A673 (cell line): ENCODE results near the gene ZMIZ2. TPM values are rescaled to one million over a fixed set of nuclear protein-coding genes. Genes with fewer than 3 reads are reported as not detected.

Experiments
- BruUV-seq: library from RNA; stranded (reverse); fragments of 400-500 nt; replicated peaks from 2 replicates; lab custom pipeline; 2021; lab: Mats Ljungman, UMichigan
- CTCF ChIA-PET: fragments of 300-600 bp; sonication (Branson Sonifier 250); formaldehyde crosslinking; loops from one replicate; lab custom pipeline; 2022; ENCODE audit warnings: antibody characterized with exemption; lab: Charles Lee
- POLR2A ChIA-PET: fragments of 300-600 bp; sonication (Branson Sonifier 250); formaldehyde crosslinking; loops from one replicate; lab custom pipeline; 2022; ENCODE audit warnings: antibody characterized with exemption; ENCODE audit not compliant: low non-redundant PET; lab: Charles Lee
- DNase-seq: peaks from one replicate; pipeline ENCODE4 v3.0.0-alpha.2; 2015; ENCODE audit warnings: low spot score
- H3K27ac ChIP-seq: fragments of 200-600 bp; sonication (generic); 2 replicates; pipeline ENCODE4 v1.5.1; 2016; ENCODE audit warnings: mixed run types, low read depth, mild to moderate bottlenecking, mixed read lengths, antibody characterized with exemption, low read length; ENCODE audit not compliant: poor library complexity, severe bottlenecking
- H3K27me3 ChIP-seq: fragments of 200-600 bp; sonication (generic); replicated peaks from 2 replicates; pipeline ENCODE4 v1.6.1; 2017; ENCODE audit warnings: mixed run types, low read depth, mild to moderate bottlenecking, mixed read lengths, antibody characterized with exemption, low read length; ENCODE audit not compliant: insufficient read depth, poor library complexity
- H3K36me3 ChIP-seq: fragments of 200-600 bp; sonication (generic); 2 replicates; pipeline ENCODE4 v1.6.1; 2016; ENCODE audit warnings: mixed run types, mild to moderate bottlenecking, mixed read lengths, antibody characterized with exemption, low read length; ENCODE audit not compliant: insufficient read depth, poor library complexity, severe bottlenecking
- H3K4me1 ChIP-seq: fragments of 200-600 bp; sonication (generic); 2 replicates; pipeline ENCODE4 v1.6.1; 2017; ENCODE audit warnings: mixed run types, mild to moderate bottlenecking, mixed read lengths, antibody characterized with exemption, low read length; ENCODE audit not compliant: insufficient read depth, poor library complexity, severe bottlenecking
- H3K4me3 ChIP-seq: fragments of 200-600 bp; sonication (generic); 2 replicates; pipeline ENCODE4 v1.5.1; 2016; ENCODE audit warnings: low read depth, mixed run types, mild to moderate bottlenecking, mixed read lengths, low read length; ENCODE audit not compliant: poor library complexity, severe bottlenecking
- H3K9me3 ChIP-seq: fragments of 200-600 bp; sonication (generic); 2 replicates; pipeline ENCODE4 v1.6.1; 2016; ENCODE audit warnings: mixed run types, low read depth, mild to moderate bottlenecking, mixed read lengths, antibody characterized with exemption, low read length; ENCODE audit not compliant: poor library complexity, severe bottlenecking
- CTCF ChIP-seq: fragments of 300-800, 200-600 bp; sonication (generic); conservative IDR thresholded peaks from 2 replicates; pipeline ENCODE4 v1.5.1; 2017; ENCODE audit warnings: low read depth, mild to moderate bottlenecking, antibody characterized with exemption, low read length, moderate library complexity, mixed read lengths
- EZH2 ChIP-seq: fragments of 200-600 bp; sonication (generic); IDR thresholded peaks from 2 replicates; pipeline ENCODE4 v1.6.1; 2017; ENCODE audit warnings: borderline replicate concordance, low read depth, mild to moderate bottlenecking, mixed read lengths, antibody characterized with exemption, low read length; ENCODE audit not compliant: poor library complexity, severe bottlenecking
- intact Hi-C: fragments of 100-400 bp; cut with micrococcal nuclease; formaldehyde crosslinking; loops from one replicate; pipeline ENCODE4 v1.10.0; 2022; ENCODE audit not compliant: unreplicated experiment
- total RNA-seq: library from RNA; stranded (reverse); gene quantifications from 2 replicates; pipeline ENCODE4 v1.2.3, GENCODE V29; 2021

ZMIZ2 gene
- total RNA-seq, 1 experiment from 2014 or later = 114 TPM

DNA sequence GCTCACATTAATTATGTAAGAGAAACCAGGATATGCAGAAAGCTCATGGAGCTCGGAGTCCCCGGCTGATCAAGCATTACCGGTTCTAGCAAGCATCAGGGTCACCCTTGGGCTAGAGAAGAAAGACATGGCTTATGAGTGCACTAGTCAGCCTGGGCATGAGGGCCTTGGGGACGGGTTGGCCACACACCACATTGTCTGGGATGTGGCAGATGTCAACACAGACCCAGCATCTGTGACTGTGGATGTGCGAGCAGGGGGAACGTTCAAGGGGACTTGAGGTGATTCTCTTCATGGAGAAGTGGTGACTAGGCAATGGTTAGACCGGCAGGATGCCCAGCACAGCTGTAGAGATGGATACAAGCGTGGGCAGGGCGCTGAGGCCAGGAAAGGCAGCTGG, 13.7 kb downstream of the ZMIZ2 start:
- H3K4me3 ChIP-seq = no peak overlapping the region
- H3K36me3 ChIP-seq = peaks cover 71% of the 10 kb centered on the region

GRCh38 chr7:44762726-44763522, 14.3 kb downstream of the ZMIZ2 start:
- H3K27me3 ChIP-seq = no peaks in the 10 kb centered on the region
- no peak overlapping the region for H3K27ac ChIP-seq
- no peaks in the 10 kb centered on the region for H3K9me3 ChIP-seq
- POLR2A ChIA-PET = no interaction called here
- no peaks in the 10 kb centered on the region for H3K4me1 ChIP-seq
- H3K4me3 ChIP-seq = no peak overlapping the region
- no TSS peak for BruUV-seq
- no peak for DNase-seq
- TF ChIP-seq EZH2 (no peak), CTCF (no peak)
- intact Hi-C loops = no loop called here
- H3K36me3 ChIP-seq = peaks cover 75% of the 10 kb centered on the region
- CTCF ChIA-PET = no interaction called here

More for the DNA sequence above, 13.7 kb downstream of the ZMIZ2 start:
- Histone ChIP-seq H3K27me3 (no peaks in the 10 kb centered on the region), H3K4me1 (no peaks in the 10 kb centered on the region), H3K27ac (no peak overlapping the region), H3K9me3 (no peaks in the 10 kb centered on the region)
- no peak for TF ChIP-seq EZH2
- no peak for TF ChIP-seq CTCF
- intact Hi-C loops = no loop called here
- POLR2A ChIA-PET = interaction anchor here (0.6 kb wide), 1 partner anchor 281 kb away, joined by 5 read pairs; no protein-coding TSS in a partner anchor
- no peak for DNase-seq
- CTCF ChIA-PET = no interaction called here
- no TSS peak for BruUV-seq

- DNase-seq = no peak
- Histone ChIP-seq H3K4me3 (no peak overlapping the region), H3K27me3 (no peaks in the 10 kb centered on the region), H3K27ac (no peak overlapping the region), H3K4me1 (no peaks in the 10 kb centered on the region), H3K9me3 (no peaks in the 10 kb centered on the region), H3K36me3 (peaks cover 71% of the 10 kb centered on the region)
- POLR2A ChIA-PET = no interaction called here
- CTCF ChIA-PET = no interaction called here
- no TSS peak for BruUV-seq
- intact Hi-C loops = no loop called here
- TF ChIP-seq CTCF (no peak), EZH2 (no peak)
Observed at GRCh38 chr7:44764081-44764480, 15.4 kb downstream of the ZMIZ2 start.
